GM19193 (cell line): ENCODE results near the gene SPTLC2.

ENCODE experiments used
- POLR2A ChIP-seq: IDR thresholded peaks from 4 replicates; pipeline ENCODE4 v1.6.1; 2011; ENCODE audit not compliant: insufficient read depth, insufficient read length; ENCODE audit errors: extremely low read depth

Gene SPTLC2

GRCh38 chr14:77547512-77548180 lies 68.8 kb downstream of the SPTLC2 start:
- no peak for TF ChIP-seq POLR2A

GRCh38 chr14:77544571-77544970 lies 71.9 kb downstream of the SPTLC2 start:
- no peak for TF ChIP-seq POLR2A

GRCh38 chr14:77543637-77544334 lies 72.7 kb downstream of the SPTLC2 start:
- TF ChIP-seq POLR2A, result no peak

GRCh38 chr14:77543240-77543551 lies 73.2 kb downstream of the SPTLC2 start:
- TF ChIP-seq POLR2A, result no peak

GRCh38 chr14:77542421-77543239 lies 73.8 kb downstream of the SPTLC2 start:
- no peak for TF ChIP-seq POLR2A

- TF ChIP-seq POLR2A, result no peak
Observed at GRCh38 chr14:77541905-77542304, 74.5 kb downstream of the SPTLC2 start.

- no peak for TF ChIP-seq POLR2A
Observed at GRCh38 chr14:77531071-77531470, 85.4 kb downstream of the SPTLC2 start.

- no peak for TF ChIP-seq POLR2A
Observed at GRCh38 chr14:77529963-77530362, 86.5 kb downstream of the SPTLC2 start.

GRCh38 chr14:77529213-77529612 lies 87.2 kb downstream of the SPTLC2 start:
- TF ChIP-seq POLR2A, result no peak

GRCh38 chr14:77526266-77526665 lies 90.2 kb downstream of the SPTLC2 start:
- TF ChIP-seq POLR2A, result no peak

- no peak for TF ChIP-seq POLR2A
Observed at GRCh38 chr14:77524536-77524935, 91.9 kb downstream of the SPTLC2 start.

- no peak for TF ChIP-seq POLR2A
Observed at GRCh38 chr14:77523109-77523508, 93.3 kb downstream of the SPTLC2 start.

- no peak for TF ChIP-seq POLR2A
Observed at GRCh38 chr14:77520555-77520954, 95.9 kb downstream of the SPTLC2 start.

- no peak for TF ChIP-seq POLR2A
Observed at GRCh38 chr14:77516126-77516525, 100.3 kb downstream of the SPTLC2 start.

GRCh38 chr14:77511486-77512162 lies 104.8 kb downstream of the SPTLC2 start:
- TF ChIP-seq POLR2A, result no peak
